A549 (cell line): ENCODE results near the gene NT5C.
"Not testable (repeated sequence)": the region's sequence is repeated elsewhere in the genome, so short reads cannot be mapped to it uniquely, and the experiment has no call there.

Experiments
- CTCF ChIP-seq: fragments of >200 bp; sonication (Bioruptor Twin); formaldehyde crosslinking; IDR thresholded peaks from 3 replicates; pipeline ENCODE4 v1.5.1; 2016
- EHMT2 ChIP-seq: fragments of 200-600 bp; sonication (generic); IDR thresholded peaks from 2 replicates; pipeline ENCODE4 v1.6.1; 2016; ENCODE audit warnings: antibody characterized with exemption, low read depth, mild to moderate bottlenecking, moderate library complexity
- JUNB ChIP-seq: fragments of >200 bp; sonication (Bioruptor Twin); formaldehyde crosslinking; IDR thresholded peaks from 2 replicates; pipeline ENCODE4 v1.6.1; 2016
- MAFK ChIP-seq: fragments of 450-650 bp; IDR thresholded peaks from 2 replicates; pipeline ENCODE4 v1.6.1; 2014; ENCODE audit not compliant: partially characterized antibody
- MAX ChIP-seq: IDR thresholded peaks from 2 replicates; pipeline ENCODE4 v1.6.1; 2012
- PBX3 ChIP-seq: IDR thresholded peaks from 2 replicates; pipeline ENCODE4 v1.6.1; 2012
- POLR2A ChIP-seq: IDR thresholded peaks from 2 replicates; pipeline ENCODE4 v1.6.1; 2012; ENCODE audit warnings: mild to moderate bottlenecking, low read length
- RAD21 ChIP-seq, 2 experiments: fragments of >200 bp in 1 of 2; sonication (Bioruptor Twin) in 1 of 2; formaldehyde crosslinking in 1 of 2; IDR thresholded peaks in 1 of 2; conservative IDR thresholded peaks in 1 of 2; 2 replicates in 1 of 2; 3 replicates in 1 of 2; pipeline ENCODE4 v1.6.1; 2012 to 2018; ENCODE audit warnings: inconsistent platforms in 1 of 2
- REST ChIP-seq: fragments of 200-600 bp; sonication (generic); IDR thresholded peaks from 2 replicates; pipeline ENCODE4 v1.6.1; 2016; ENCODE audit warnings: antibody characterized with exemption, mild to moderate bottlenecking, moderate library complexity
- USF2 ChIP-seq: fragments of 450-650 bp; IDR thresholded peaks from 2 replicates; pipeline ENCODE4 v1.6.1; 2014; ENCODE audit warnings: antibody characterized with exemption

GRCh38 chr17:75164606-75165005 lies 33.1 kb upstream of the NT5C start:
- TF ChIP-seq REST; CTCF; EHMT2; USF2; RAD21 (conservative IDR thresholded peaks at IDR 0.05 in 1 of 2, IDR thresholded peaks at IDR 0.05 in 1 of 2); POLR2A; MAFK; JUNB; PBX3; MAX: not testable (repeated sequence)
